Liver (tissue), 9 donors: Measurements from ENCODE around the gene ATP11A. TPM values are rescaled to one million over a fixed set of nuclear protein-coding genes. Genes with fewer than 3 reads are reported as not detected.

Experiments
- DNase-seq: peaks from one replicate; pipeline ENCODE4 v3.0.0-alpha.2; 2017; ENCODE audit warnings: low spot score
- H3K27ac ChIP-seq, 2 donors: one replicate each; pipeline ENCODE4 v1.7.0; 2013; ENCODE audit warnings: inconsistent platforms in 2 of 2, low read length in 2 of 2, control low read depth in 1 of 2, low read depth in 1 of 2, mild to moderate bottlenecking in 1 of 2
- H3K27me3 ChIP-seq, 4 donors: one replicate each; pipeline versions ENCODE4 v1.6.1 to v1.7.0; 2013; ENCODE audit warnings: low read length in 3 of 4, inconsistent platforms in 1 of 4, mild to moderate bottlenecking in 1 of 4, moderate library complexity in 1 of 4; ENCODE audit not compliant: control insufficient read depth in 4 of 4, insufficient read depth in 4 of 4
- H3K36me3 ChIP-seq, 4 donors: one replicate each; pipeline versions ENCODE4 v1.6.1 to v1.7.0; 2013; ENCODE audit warnings: low read length in 3 of 4, mild to moderate bottlenecking in 3 of 4, low read depth in 1 of 4, moderate library complexity in 1 of 4; ENCODE audit not compliant: control insufficient read depth in 4 of 4, insufficient read depth in 3 of 4
- H3K4me1 ChIP-seq, 4 donors: one replicate each; pipeline versions ENCODE4 v1.6.1 to v1.7.0; 2013; ENCODE audit warnings: low read length in 3 of 4, mild to moderate bottlenecking in 3 of 4, moderate library complexity in 1 of 4; ENCODE audit not compliant: control insufficient read depth in 4 of 4, insufficient read depth in 4 of 4
- H3K4me3 ChIP-seq, 3 donors: one replicate each; pipeline versions ENCODE4 v1.6.1 to v1.7.0; 2013; ENCODE audit warnings: low read length in 3 of 3, control low read depth in 1 of 3, low read depth in 1 of 3, mild to moderate bottlenecking in 1 of 3
- H3K9ac ChIP-seq, 2 donors: one replicate each; pipeline ENCODE4 v1.7.0; 2013; ENCODE audit warnings: low read length in 2 of 2, mild to moderate bottlenecking in 2 of 2, moderate library complexity in 2 of 2, control low read depth in 1 of 2, low read depth in 1 of 2
- H3K9me3 ChIP-seq, 4 donors: one replicate each; pipeline versions ENCODE4 v1.6.1 to v1.7.0; 2013; ENCODE audit warnings: low read length in 3 of 4; ENCODE audit not compliant: control insufficient read depth in 4 of 4
- ATF3 ChIP-seq: IDR thresholded peaks from 2 replicates; pipeline ENCODE4 v1.6.1; 2016; ENCODE audit warnings: antibody characterized with exemption
- CTCF ChIP-seq: fragments of 150-350 bp; IDR thresholded peaks from 2 replicates; pipeline ENCODE4 v1.5.1; 2017; ENCODE audit warnings: improper control_type of control experiment, low read depth, low read length; ENCODE audit not compliant: missing input control
- EGR1 ChIP-seq, 2 donors: IDR thresholded peaks; 2 replicates each; pipeline ENCODE4 v1.6.1; 2016 to 2018; ENCODE audit warnings: antibody characterized with exemption in 2 of 2, low read depth in 2 of 2
- FOXA1 ChIP-seq: IDR thresholded peaks from 2 replicates; pipeline ENCODE4 v1.6.1; 2016; ENCODE audit warnings: antibody characterized with exemption
- GABPA ChIP-seq, 2 donors: IDR thresholded peaks in 1 of 2; conservative IDR thresholded peaks in 1 of 2; 2 replicates each; pipeline ENCODE4 v1.6.1; 2016; ENCODE audit warnings: antibody characterized with exemption in 2 of 2, mild to moderate bottlenecking in 1 of 2, moderate library complexity in 1 of 2
- JUND ChIP-seq, 2 donors: IDR thresholded peaks; 2 replicates each; pipeline ENCODE4 v1.6.1; 2016; ENCODE audit warnings: antibody characterized with exemption in 2 of 2
- NR2F2 ChIP-seq: IDR thresholded peaks from 2 replicates; pipeline ENCODE4 v1.6.1; 2016; ENCODE audit warnings: antibody characterized with exemption
- RAD21 ChIP-seq, 2 donors: IDR thresholded peaks; 2 replicates each; pipeline ENCODE4 v1.6.1; 2016; ENCODE audit warnings: antibody characterized with exemption in 2 of 2, mild to moderate bottlenecking in 2 of 2
- REST ChIP-seq: IDR thresholded peaks from 2 replicates; pipeline ENCODE4 v1.6.1; 2016; ENCODE audit warnings: antibody characterized with exemption, mild to moderate bottlenecking
- RXRA ChIP-seq, 2 donors: IDR thresholded peaks; 2 replicates each; pipeline ENCODE4 v1.6.1; 2017 to 2018; ENCODE audit warnings: antibody characterized with exemption in 2 of 2, mild to moderate bottlenecking in 1 of 2
- YY1 ChIP-seq: IDR thresholded peaks from 2 replicates; pipeline ENCODE4 v1.6.1; 2016; ENCODE audit warnings: antibody characterized with exemption, mild to moderate bottlenecking
- ZBTB33 ChIP-seq: IDR thresholded peaks from 2 replicates; pipeline ENCODE4 v1.6.1; 2016; ENCODE audit warnings: antibody characterized with exemption
- WGBS: extraction: QIAGEN DNeasy Blood & Tissue Kit; methylation state at CpG from one replicate; pipeline ENCODE4 v1.1.7; 2013; 5-methylcytosine and 5-hydroxymethylcytosine counted together
- polyA plus RNA-seq, 2 donors: library from polyadenylated mRNA; stranded (reverse) in 1 of 2; unstranded in 1 of 2; fragments of 200-250 nt in 1 of 2; fragments of >200 nt in 1 of 2; fragmentation: Nextera tagmentation in 1 of 2; extraction: Ambion mirVana in 1 of 2; gene quantifications; one replicate each; pipeline versions ENCODE4 v1.2.1 to v1.2.3, GENCODE V29; 2013 to 2015
- total RNA-seq, 2 donors: library from RNA; depleted of rRNA; stranded (reverse); fragments of >200 nt; gene quantifications; one replicate each; pipeline ENCODE4 v1.2.3, GENCODE V29; 2014
- donor health status: healthy.
- donor health status: healthy.
- donor health status: healthy.
- donor health status: healthy.
- donor health status: healthy.

The ATP11A gene
- total and polyA plus RNA-seq, 4 donors = 8.7 to 27.9 (median 13.8) TPM

- no peak for DNase-seq
- H3K9ac ChIP-seq = no peak overlapping the region
- no peaks in the 10 kb centered on the region for H3K36me3 ChIP-seq
- 94% methylated on average over 10 of the region's 10 CpGs for WGBS
- H3K4me3 ChIP-seq = no peak overlapping the region
- H3K27me3 ChIP-seq = no peaks in the 10 kb centered on the region
- no peak for TF ChIP-seq FOXA1
- H3K27ac ChIP-seq = no peak overlapping the region
- no peaks in the 10 kb centered on the region for H3K9me3 ChIP-seq
- no peaks in the 10 kb centered on the region for H3K4me1 ChIP-seq
Observed at GRCh38 chr13:112750570-112750969, 60.7 kb downstream of the ATP11A start.

GRCh38 chr13:112751617-112752016 lies 61.8 kb downstream of the ATP11A start:
- H3K36me3 ChIP-seq = no peaks in the 10 kb centered on the region
- no peaks in the 10 kb centered on the region for H3K27me3 ChIP-seq
- H3K27ac ChIP-seq = no peak overlapping the region
- H3K4me1 ChIP-seq = peaks cover 0 to 1% (median 0%) of the 10 kb centered on the region in 4 donors
- WGBS = 97% methylated on average over 7 of the region's 7 CpGs
- no peak for DNase-seq
- no peak for TF ChIP-seq NR2F2
- no peaks in the 10 kb centered on the region for H3K9me3 ChIP-seq
- H3K4me3 ChIP-seq = no peak overlapping the region
- no peak overlapping the region for H3K9ac ChIP-seq

GRCh38 chr13:112752211-112752610 lies 62.4 kb downstream of the ATP11A start:
- Histone ChIP-seq H3K27ac (no peak overlapping the region), H3K9me3 (no peaks in the 10 kb centered on the region), H3K4me3 (no peak overlapping the region), H3K36me3 (no peaks in the 10 kb centered on the region), H3K4me1 (peaks cover 0 to 2% (median 0%) of the 10 kb centered on the region in 4 donors), H3K9ac (no peak overlapping the region), H3K27me3 (no peaks in the 10 kb centered on the region)
- no peak for DNase-seq
- no peak for TF ChIP-seq YY1
- no peak for TF ChIP-seq NR2F2
- no peak for TF ChIP-seq EGR1 (IDR thresholded peaks at IDR 0.05; ENCODE audit: low read depth in 2 of 2)
- no peak for TF ChIP-seq RXRA (IDR thresholded peaks at IDR 0.05)
- TF ChIP-seq JUND (IDR thresholded peaks at IDR 0.05) = no peak
- TF ChIP-seq FOXA1 = no peak
- no peak for TF ChIP-seq REST
- TF ChIP-seq CTCF = no peak
- TF ChIP-seq ZBTB33 = no peak
- no peak for TF ChIP-seq ATF3
- TF ChIP-seq GABPA (IDR thresholded peaks at IDR 0.05 in 1 of 2, conservative IDR thresholded peaks at IDR 0.05 in 1 of 2) = no peak
- TF ChIP-seq RAD21 (IDR thresholded peaks at IDR 0.05) = no peak
- 97% methylated on average over 20 of the region's 20 CpGs for WGBS
